ENCODE data around the gene COTL1. TPM values are rescaled to one million over a fixed set of nuclear protein-coding genes. Genes with fewer than 3 reads are reported as not detected.
A peak's percentile ranks its signal among the peaks of the same experiment; 100 is the strongest.

COTL1 gene
- total and polyA plus RNA-seq, 4 donors = 41.4 to 182 (median 132) TPM

DNA sequence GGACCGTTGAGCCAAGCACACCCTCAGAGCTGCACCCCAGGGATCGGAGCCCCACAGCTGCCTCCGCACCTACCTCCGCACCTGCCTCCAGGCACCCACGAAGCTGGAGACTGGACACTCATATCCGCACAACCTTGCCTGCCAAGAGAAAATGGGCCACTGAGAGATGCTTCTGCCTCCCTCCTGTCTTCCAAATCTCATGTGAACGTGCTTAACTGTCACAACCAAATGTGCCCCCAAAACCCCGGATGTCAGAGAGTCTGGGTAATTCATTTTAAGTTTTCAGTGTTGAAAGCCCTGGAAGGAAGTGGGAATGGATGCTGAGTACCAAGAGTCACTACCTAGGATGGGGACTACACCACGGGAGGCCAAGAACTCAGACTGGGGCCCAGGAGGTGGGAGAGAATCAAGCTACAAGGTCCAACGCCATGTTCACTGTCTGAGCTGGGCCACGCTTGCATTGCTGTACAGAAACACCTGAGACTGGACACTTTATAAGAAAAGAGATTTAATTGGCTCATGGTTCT, 63.9 kb downstream of the COTL1 start:
- no peaks in the 10 kb centered on the region for H3K27me3 ChIP-seq (ENCODE audit: control insufficient read depth, insufficient read depth, low read length)
- 88% methylated on average over 8 of the region's 11 CpGs for WGBS (ENCODE audit: insufficient coverage)
- no peak overlapping the region for H3K4me3 ChIP-seq (ENCODE audit: low read depth, low read length)
- H3K9me3 ChIP-seq (ENCODE audit: control insufficient read depth, insufficient read depth, low read length) = no peaks in the 10 kb centered on the region
- no peak overlapping the region for H3K27ac ChIP-seq (ENCODE audit: low read depth, low read length)
- H3K4me1 ChIP-seq (ENCODE audit: control insufficient read depth, insufficient read depth, low read length) = peaks cover 35% of the 10 kb centered on the region
- DNase-seq (ENCODE audit: low read depth in 4 of 6, low spot score in 6 of 6) = no peak
- no peaks in the 10 kb centered on the region for H3K36me3 ChIP-seq (ENCODE audit: control insufficient read depth, insufficient read depth, low read length)

- Histone ChIP-seq H3K36me3 (ENCODE audit: control insufficient read depth, insufficient read depth, low read length) (no peaks in the 10 kb centered on the region), H3K4me1 (ENCODE audit: control insufficient read depth, insufficient read depth, low read length) (peaks cover 53% of the 10 kb centered on the region), H3K27me3 (ENCODE audit: control insufficient read depth, insufficient read depth, low read length) (no peaks in the 10 kb centered on the region), H3K27ac (ENCODE audit: low read depth, low read length) (no peak overlapping the region), H3K4me3 (ENCODE audit: low read depth, low read length) (no peak overlapping the region), H3K9me3 (ENCODE audit: control insufficient read depth, insufficient read depth, low read length) (no peaks in the 10 kb centered on the region)
- no peak for DNase-seq (ENCODE audit: low read depth in 4 of 6, low spot score in 6 of 6)
- whole genome bisulfite sequencing (ENCODE audit: insufficient coverage) = 78% methylated on average over 3 of the region's 4 CpGs
Measured at GRCh38 chr16:84552135-84552534, 65.7 kb downstream of the COTL1 start.

DNA sequence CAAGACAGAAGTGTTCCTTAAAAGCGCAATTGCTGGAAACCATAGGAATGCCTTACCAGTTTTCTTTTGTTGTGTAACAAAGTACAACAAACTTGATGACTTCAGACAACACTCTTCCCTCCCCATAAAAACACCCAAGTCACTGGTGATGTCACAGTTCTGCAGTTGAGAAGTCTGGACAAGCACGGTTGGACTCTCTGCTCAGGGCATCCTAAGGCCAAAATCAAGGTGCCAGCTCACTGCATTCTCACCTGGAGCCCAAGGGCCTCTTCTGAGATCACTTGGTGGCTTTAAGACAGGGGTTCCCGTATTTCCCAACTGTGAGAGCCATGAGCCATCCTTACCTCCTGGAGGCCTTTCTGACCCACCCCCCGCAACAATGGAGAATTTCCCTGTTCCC, 67.8 kb downstream of the COTL1 start:
- H3K27ac ChIP-seq (ENCODE audit: low read depth, low read length) = no peak overlapping the region
- no peaks in the 10 kb centered on the region for H3K9me3 ChIP-seq (ENCODE audit: control insufficient read depth, insufficient read depth, low read length)
- peaks cover 46% of the 10 kb centered on the region for H3K4me1 ChIP-seq (ENCODE audit: control insufficient read depth, insufficient read depth, low read length)
- no peak overlapping the region for H3K4me3 ChIP-seq (ENCODE audit: low read depth, low read length)
- no peaks in the 10 kb centered on the region for H3K36me3 ChIP-seq (ENCODE audit: control insufficient read depth, insufficient read depth, low read length)
- H3K27me3 ChIP-seq (ENCODE audit: control insufficient read depth, insufficient read depth, low read length) = no peaks in the 10 kb centered on the region
- no peak for DNase-seq (ENCODE audit: low read depth in 4 of 6, low spot score in 6 of 6)
- 88% methylated on average over 3 of the region's 4 CpGs for WGBS (ENCODE audit: insufficient coverage)

GRCh38 chr16:84548971-84549844, 68.7 kb downstream of the COTL1 start:
- Histone ChIP-seq H3K36me3 (ENCODE audit: control insufficient read depth, insufficient read depth, low read length) (no peaks in the 10 kb centered on the region), H3K9me3 (ENCODE audit: control insufficient read depth, insufficient read depth, low read length) (no peaks in the 10 kb centered on the region), H3K27me3 (ENCODE audit: control insufficient read depth, insufficient read depth, low read length) (no peaks in the 10 kb centered on the region), H3K27ac (ENCODE audit: low read depth, low read length) (peak overlapping the region; percentile 81), H3K4me3 (ENCODE audit: low read depth, low read length) (no peak overlapping the region), H3K4me1 (ENCODE audit: control insufficient read depth, insufficient read depth, low read length) (peaks cover 45% of the 10 kb centered on the region)
- 41% methylated on average over 22 of the region's 25 CpGs for WGBS (ENCODE audit: insufficient coverage)
- DNase-seq (ENCODE audit: low read depth in 4 of 6, low spot score in 6 of 6) = peak in 2 of 6 donors; percentile 42 to 55

- no peaks in the 10 kb centered on the region for H3K27me3 ChIP-seq (ENCODE audit: control insufficient read depth, insufficient read depth, low read length)
Measured at GRCh38 chr16:84548508-84548907, 69.4 kb downstream of the COTL1 start.

GRCh38 chr16:84547546-84548061, 70.3 kb downstream of the COTL1 start:
- Histone ChIP-seq H3K4me1 (ENCODE audit: control insufficient read depth, insufficient read depth, low read length) (peaks cover 42% of the 10 kb centered on the region), H3K36me3 (ENCODE audit: control insufficient read depth, insufficient read depth, low read length) (no peaks in the 10 kb centered on the region), H3K4me3 (ENCODE audit: low read depth, low read length) (no peak overlapping the region), H3K27me3 (ENCODE audit: control insufficient read depth, insufficient read depth, low read length) (no peaks in the 10 kb centered on the region), H3K9me3 (ENCODE audit: control insufficient read depth, insufficient read depth, low read length) (no peaks in the 10 kb centered on the region), H3K27ac (ENCODE audit: low read depth, low read length) (no peak overlapping the region)
- DNase-seq (ENCODE audit: low read depth in 4 of 6, low spot score in 6 of 6) = no peak
- 67% methylated on average over 12 of the region's 12 CpGs for WGBS (ENCODE audit: insufficient coverage)

More at GRCh38 chr16:84548508-84548907, 69.4 kb downstream of the COTL1 start:
- Histone ChIP-seq H3K27ac (ENCODE audit: low read depth, low read length) (peak overlapping the region; percentile 81), H3K9me3 (ENCODE audit: control insufficient read depth, insufficient read depth, low read length) (no peaks in the 10 kb centered on the region), H3K36me3 (ENCODE audit: control insufficient read depth, insufficient read depth, low read length) (no peaks in the 10 kb centered on the region), H3K4me3 (ENCODE audit: low read depth, low read length) (no peak overlapping the region), H3K4me1 (ENCODE audit: control insufficient read depth, insufficient read depth, low read length) (peaks cover 43% of the 10 kb centered on the region)
- 33% methylated on average over 1 of the region's 8 CpGs for WGBS (ENCODE audit: insufficient coverage)
- peak in 2 of 6 donors; percentile 59 to 69 for DNase-seq (ENCODE audit: low read depth in 4 of 6, low spot score in 6 of 6)

GRCh38 chr16:84546669-84547545, 71.0 kb downstream of the COTL1 start:
- 67% methylated on average over 22 of the region's 22 CpGs for WGBS (ENCODE audit: insufficient coverage)
- no peaks in the 10 kb centered on the region for H3K9me3 ChIP-seq (ENCODE audit: control insufficient read depth, insufficient read depth, low read length)
- peak in 1 of 6 donors; percentile 65 for DNase-seq (ENCODE audit: low read depth in 4 of 6, low spot score in 6 of 6)
- no peak overlapping the region for H3K27ac ChIP-seq (ENCODE audit: low read depth, low read length)
- no peaks in the 10 kb centered on the region for H3K27me3 ChIP-seq (ENCODE audit: control insufficient read depth, insufficient read depth, low read length)
- H3K36me3 ChIP-seq (ENCODE audit: control insufficient read depth, insufficient read depth, low read length) = no peaks in the 10 kb centered on the region
- no peak overlapping the region for H3K4me3 ChIP-seq (ENCODE audit: low read depth, low read length)
- peaks cover 42% of the 10 kb centered on the region for H3K4me1 ChIP-seq (ENCODE audit: control insufficient read depth, insufficient read depth, low read length)

DNA sequence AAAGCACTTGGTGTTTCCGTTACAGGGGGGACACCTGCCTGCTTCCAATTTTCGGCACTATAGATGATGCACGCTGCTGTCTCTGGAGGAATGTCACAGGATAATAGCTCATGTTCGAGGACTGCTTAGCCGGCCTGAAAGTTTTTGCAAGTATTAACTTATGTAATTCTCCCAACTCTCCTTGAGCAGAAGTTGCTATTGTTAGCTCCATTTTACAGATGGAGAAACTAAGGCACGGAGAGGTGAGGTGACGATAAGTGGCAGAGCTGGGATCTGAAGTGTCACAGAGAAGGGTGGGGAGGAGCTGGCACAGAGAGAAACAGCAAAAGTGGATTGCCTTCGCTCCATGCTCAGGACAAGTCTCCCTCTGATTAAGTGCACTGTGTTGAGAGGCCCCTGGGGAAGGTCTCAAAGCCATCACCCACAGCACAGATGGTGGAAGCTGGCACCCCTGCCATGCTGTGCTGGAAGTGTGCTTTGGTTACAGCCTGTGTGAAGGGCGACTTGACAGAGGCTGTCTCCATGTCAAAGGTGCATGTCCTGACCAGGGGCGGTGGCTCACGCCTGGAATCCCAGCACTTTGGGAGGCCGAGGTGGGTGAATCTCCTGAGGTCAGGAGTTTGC, 72.7 kb downstream of the COTL1 start:
- Histone ChIP-seq H3K4me3 (ENCODE audit: low read depth, low read length) (no peak overlapping the region), H3K9me3 (ENCODE audit: control insufficient read depth, insufficient read depth, low read length) (no peaks in the 10 kb centered on the region), H3K27ac (ENCODE audit: low read depth, low read length) (no peak overlapping the region), H3K4me1 (ENCODE audit: control insufficient read depth, insufficient read depth, low read length) (peaks cover 44% of the 10 kb centered on the region), H3K27me3 (ENCODE audit: control insufficient read depth, insufficient read depth, low read length) (no peaks in the 10 kb centered on the region), H3K36me3 (ENCODE audit: control insufficient read depth, insufficient read depth, low read length) (no peaks in the 10 kb centered on the region)
- 70% methylated on average over 10 of the region's 12 CpGs for WGBS (ENCODE audit: insufficient coverage)
- DNase-seq (ENCODE audit: low read depth in 4 of 6, low spot score in 6 of 6) = no peak
